GM18868 (cell line): ENCODE data around the gene CARD14.
"Not testable (repeated sequence)": the region's sequence is repeated elsewhere in the genome, so short reads cannot be mapped to it uniquely, and the experiment has no call there.

ENCODE experiments used
- ATAC-seq: cut with Tn5 transposase; IDR thresholded peaks from one replicate; pipeline ENCODE4 v1.9.1; 2021; ENCODE audit warnings: mild to moderate bottlenecking, moderate library complexity; ENCODE audit not compliant: unreplicated experiment

The CARD14 gene

DNA sequence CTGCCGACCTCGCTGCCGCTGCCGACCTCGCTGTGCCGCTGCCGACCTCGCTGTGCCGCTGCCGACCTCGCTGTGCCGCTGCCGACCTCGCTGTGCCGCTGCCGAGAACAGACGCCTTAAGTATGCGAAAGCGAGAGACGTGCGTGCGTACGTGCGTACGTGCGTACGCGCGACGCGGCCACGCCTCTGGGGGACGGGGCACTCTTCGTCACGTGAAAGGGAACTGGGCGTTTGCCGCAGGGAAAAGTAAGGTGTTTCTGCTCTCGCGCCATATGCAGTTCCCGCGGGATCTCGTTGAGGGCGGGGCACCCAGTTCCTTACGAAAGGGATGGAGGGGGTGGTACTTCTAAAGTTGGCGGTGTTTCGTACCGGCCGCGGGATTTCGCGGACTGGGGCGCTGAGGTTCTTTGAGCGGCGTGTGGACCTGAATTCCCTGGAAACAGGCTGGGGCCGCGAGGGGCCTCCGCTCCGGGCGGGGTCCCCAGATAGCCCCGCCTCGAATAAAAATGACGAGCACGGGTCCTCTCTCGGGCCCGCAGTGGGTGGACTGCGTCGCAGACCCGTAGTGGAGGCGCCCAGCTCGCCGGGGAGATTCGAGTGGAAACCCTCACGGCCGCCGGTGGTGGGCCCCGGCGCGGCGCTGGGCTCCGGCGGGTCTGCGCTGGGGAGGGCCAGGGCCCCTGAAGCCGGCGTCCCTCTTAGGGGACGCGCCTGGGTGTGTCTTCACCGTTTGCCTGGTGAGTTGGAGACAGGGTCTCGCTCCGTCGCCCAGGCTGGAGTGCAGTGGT, 22.6 kb upstream of the CARD14 start, which contains the start of gene EIF4A3:
Gene EIF4A3, minus strand, starts transcription at position 94 of the 788 bp plus-strand sequence. CDS start 167 bp downstream, outside the sequence.
- peak; percentile 88 for ATAC-seq

DNA sequence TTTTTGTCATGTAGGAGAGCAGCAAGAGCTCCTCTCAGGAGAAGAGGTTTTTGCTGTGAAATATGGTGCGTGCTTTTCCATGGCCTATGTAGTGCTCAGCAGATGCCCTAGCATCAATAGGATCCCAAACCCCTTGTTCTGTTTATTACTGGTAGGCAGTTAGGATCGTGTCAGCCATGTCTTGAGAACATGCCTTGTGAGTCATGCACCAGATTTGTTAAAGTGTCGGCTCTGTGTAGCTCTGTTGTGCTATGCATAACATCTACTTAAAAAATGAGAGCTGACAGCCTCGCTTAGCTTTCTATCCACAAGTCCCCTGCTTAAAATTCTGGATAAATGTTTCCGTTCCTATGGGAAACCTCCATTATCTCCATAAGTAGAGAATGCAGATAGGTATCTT, 18.5 kb upstream of the CARD14 start:
- no peak for ATAC-seq

DNA sequence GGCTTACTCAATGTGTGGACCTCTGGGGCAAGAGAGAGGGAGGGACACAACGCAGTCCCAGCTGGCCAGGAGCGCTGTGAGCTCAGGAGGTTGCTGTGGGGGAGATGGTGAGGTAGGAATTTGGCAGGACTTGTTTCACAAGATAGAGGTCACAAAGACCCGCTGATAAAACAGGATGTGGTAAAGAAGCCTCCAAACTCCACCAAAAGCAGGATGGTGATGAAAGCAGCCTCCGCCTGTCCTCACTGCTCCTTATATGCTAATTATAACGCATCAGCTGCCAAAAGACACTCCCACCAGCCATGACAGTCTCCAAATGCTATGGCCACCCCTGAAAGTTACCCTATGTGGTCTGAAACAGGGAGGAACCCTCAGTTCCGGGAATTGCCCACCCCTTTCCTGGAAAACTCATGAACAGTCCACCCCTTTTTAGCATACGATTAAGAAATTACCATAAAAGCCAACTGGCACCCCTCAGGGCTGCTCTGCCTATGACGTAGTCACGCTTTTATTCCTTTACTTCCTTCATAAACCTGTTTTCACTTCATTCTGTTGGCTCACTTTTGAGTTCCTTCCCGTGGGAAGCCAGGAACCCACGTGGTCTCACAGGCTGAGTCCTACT, 17.6 kb upstream of the CARD14 start:
- no peak for ATAC-seq

DNA sequence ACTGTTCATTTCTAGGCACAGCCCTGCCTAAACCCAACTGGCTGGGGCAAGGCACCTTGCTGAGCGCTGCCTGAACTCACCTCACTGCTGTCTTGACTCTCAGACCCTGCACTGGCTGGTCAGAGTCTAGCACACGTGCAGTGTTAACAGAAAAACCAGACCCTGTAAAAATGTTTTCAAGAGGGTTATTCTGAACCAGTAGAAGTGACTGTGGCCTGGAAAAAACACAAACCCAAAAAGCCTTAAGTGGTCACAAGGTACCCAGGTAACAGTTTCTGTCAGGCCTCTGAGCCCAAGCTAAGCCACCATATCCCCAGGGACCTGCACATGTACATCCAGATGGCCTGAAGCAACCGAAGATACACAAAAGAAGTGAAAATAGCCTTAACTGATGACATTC, 16.8 kb upstream of the CARD14 start:
- peak; percentile 48 for ATAC-seq

DNA sequence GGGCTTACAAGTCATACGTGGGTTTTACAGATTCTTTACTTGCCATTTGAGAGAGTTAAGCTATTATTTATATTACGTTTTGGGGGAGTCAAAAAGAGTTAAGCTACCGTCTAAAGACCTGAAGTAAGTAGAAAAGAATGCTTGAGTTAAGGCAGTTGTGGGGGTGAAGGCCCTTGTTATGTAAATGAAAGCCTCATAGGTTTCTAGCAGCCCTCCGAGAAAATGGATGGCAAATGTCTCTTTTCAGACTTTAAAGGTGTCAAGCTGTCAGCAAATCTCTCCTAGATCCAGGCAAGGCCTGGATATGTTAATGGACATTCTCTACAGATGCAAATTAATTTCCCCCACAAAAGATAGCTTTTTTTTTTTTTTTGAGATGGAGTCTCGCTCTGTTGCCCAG, 15.7 kb upstream of the CARD14 start:
- no peak for ATAC-seq

DNA sequence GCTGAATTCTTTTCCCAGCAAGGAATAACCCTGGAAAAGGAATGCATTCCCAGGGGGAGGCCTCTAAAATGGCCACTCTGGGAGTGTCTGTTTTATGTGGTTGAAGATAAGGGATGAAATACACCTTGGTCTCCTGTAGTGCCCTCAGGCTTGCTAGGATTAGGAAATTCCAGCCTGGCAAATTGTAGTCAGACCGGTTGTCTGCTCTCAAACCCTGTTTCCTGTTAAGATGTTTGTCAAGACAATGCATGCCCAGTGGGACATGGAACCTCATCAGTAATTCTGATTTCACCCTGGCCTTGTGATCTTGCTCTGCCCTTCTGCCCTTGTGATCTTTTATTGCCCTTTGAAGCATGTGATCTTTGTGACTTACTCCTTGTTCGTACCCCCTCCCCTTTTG, 14.2 kb upstream of the CARD14 start:
- ATAC-seq = not testable (repeated sequence)

DNA sequence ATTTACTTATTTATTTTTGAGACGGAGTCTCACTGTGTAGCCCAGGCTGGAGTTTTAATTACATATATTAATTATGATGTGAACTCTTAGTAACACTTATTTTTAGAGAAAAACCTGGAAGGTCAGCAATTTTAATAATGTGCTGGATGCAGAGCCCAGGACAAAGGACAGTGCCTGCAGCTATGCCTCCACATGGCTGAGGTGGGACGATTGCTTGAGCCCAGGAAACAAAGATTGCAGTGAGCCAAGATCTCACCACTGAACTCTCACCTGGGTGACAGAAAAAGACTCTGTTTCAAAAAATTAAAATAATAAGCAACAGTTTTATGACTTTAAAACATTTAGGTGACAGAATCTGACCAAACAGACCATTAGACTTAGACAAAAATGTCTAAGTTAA, 11.0 kb upstream of the CARD14 start:
- no peak for ATAC-seq

DNA sequence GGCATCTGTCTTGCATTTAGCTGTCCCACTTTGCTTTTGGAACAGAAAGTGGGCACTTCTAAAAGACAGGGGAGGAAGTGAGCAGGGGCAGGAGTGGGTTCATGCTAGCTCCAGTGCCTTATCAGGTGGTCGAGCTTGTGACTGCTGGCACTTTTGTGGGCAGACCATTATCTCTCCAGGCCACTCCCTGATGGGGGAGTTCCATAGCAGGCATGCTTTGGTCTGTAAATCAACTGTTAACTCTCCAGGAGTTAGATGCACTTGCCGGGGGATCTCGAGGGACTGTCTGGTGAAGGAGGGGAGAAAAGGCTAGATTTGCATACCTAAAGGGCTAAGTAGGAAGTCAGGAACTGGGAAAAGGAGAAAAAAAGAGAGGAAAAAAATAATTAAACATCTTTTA, 9.3 kb upstream of the CARD14 start:
- no peak for ATAC-seq

DNA sequence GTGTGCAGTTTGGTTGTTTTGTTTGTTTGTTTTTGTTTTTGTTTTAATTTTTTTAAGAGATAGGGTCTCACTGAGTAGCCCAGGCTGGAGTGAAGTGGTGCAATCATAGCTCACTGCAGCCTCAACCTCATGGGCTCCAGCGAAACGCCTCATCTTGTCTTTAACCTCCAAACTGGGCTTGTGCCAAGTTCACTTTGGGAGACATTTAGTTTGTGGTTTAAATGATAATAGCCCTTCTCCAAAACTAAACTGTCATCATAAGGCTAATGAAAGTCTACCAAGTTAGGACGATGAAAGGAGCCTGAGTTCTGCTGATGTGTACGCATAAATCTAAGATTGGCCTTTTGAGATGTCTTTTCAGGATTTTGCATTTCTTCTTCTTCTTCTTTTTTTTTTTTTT, 6.5 kb upstream of the CARD14 start:
- ATAC-seq = no peak

DNA sequence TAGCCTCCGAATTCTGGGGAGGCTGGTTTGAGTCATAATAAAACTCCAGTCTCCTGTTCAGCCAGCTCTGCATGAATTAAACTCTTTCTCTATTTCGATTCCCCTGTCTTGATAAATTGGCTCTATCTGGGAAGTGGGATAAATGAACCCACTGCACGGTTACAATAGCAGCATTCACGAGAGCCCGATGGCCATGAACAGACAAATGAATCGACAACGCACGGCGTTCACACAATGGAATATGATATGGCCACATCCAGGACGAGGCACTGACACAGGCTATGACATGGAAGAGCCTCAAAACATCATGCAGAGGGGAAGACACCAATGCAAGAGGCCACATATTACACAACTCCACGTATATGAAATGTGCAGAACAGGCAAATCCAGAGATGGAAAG, 5.6 kb upstream of the CARD14 start:
- ATAC-seq = no peak

DNA sequence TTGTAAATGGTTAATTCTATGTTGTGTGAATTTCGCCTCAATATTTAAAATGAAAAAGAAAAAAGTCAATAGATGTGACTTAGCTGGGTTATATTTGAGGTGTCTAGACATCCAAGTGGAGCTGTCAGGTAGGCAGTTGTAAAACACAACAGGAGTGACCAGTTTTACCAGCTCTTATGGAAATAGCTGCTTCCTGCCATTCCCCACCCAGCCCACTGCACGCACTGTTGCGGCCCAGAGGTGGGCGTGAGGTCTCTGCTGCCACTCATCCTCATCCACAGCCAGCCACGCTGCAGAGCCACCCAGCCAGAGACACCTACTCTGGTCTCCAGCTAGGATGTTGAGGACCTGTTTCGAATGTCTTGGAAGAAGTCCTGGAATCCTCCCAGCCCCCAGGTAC, 3.4 kb upstream of the CARD14 start:
- ATAC-seq = no peak

DNA sequence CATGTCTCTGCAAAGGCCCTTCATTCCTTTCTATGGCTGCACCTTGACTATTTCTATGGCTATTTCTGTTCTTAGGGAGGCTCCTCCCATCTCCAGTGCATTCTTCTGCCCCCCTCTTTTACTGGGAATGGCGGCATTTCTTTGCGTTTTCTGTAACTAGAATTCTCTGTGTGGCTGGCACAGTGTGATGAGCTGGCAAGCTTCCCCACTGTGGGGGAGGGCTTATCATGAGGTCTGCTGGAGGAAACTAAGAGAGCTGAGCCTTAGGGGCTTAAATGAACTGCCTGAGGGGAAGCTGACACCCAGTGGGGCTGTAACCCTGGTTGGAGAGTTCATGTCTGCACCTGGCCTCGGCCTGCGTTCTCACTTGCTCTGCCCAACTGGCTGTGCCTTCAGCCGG, 1.5 kb upstream of the CARD14 start:
- no peak for ATAC-seq

DNA sequence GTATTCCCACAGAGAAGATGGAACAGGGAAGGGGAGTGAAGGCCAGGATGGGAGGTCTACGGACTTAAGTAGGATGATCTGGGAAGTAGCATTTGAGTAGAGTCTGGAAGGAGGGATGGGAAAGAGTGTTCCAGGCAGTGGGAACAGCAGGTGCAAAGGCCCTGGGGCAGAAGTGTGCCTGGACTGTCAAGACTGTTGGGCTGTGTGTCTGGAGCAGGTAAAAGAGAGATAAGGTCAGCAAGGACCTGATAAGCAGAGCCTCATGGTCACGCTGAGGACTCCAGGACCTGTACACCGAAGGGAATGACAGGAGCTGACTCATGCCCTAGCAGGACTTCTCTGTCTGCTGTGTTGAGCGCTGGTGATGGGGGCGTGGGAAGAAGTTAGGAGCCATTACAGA, 723 bp upstream of the CARD14 start:
- no peak for ATAC-seq

DNA sequence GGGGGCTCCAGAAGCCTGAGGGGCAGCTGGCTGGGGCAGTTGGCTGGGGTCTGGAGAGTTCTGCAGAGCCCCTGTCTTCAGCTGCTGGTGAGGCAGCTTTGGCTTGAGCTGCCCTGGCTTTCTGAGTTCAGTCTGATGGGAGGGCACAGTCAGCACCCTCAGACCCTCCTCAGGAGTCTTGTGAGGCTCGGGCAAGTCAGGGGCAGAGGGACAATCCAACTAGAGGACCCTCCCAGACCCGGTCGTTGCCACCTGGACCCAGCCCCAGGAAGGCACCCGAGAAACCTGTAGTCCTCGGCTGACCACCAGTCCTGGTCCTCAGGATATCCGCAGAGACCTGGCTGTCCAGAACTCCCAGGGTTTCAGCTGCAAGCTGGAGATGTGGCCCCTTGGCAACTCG, 1.9 kb downstream of the CARD14 start:
- ATAC-seq = no peak

DNA sequence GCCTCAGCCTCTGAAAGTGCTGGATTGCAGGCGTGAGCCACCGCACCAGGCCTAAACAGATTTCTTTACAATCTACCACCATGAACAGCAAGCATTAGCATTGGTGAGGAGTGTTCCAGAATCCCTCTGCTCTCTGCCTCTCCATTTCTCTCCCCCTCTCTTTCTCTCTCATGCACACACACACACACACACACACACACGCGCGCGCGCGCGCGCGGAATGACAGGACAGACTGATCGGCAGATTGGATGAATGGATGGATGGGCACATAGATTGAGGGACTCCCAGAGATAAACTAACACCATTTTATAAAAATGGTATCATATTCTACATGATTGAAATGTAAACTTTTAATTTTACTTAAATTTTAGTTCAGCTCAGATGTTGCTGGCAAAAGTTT, 3.3 kb downstream of the CARD14 start:
- ATAC-seq = no peak

DNA sequence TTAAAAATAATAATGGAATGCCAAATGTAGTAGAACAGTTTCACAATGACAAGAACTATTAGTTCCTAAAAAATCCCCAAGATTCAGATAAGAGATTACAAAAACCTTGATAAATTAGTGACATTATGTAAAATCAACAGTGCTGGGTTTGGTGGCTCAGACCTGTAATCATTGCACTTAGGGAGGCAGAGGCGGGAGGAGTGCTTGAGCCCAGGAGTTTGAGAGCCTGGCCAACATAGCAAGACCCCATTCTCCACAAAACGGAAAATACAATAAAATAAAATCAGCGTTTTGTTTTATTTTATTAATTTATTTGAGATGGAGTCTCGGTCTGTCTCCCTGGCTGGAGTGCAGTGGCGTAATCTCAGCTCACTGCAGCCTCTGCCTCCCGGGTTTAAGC, 4.1 kb downstream of the CARD14 start:
- ATAC-seq = no peak

DNA sequence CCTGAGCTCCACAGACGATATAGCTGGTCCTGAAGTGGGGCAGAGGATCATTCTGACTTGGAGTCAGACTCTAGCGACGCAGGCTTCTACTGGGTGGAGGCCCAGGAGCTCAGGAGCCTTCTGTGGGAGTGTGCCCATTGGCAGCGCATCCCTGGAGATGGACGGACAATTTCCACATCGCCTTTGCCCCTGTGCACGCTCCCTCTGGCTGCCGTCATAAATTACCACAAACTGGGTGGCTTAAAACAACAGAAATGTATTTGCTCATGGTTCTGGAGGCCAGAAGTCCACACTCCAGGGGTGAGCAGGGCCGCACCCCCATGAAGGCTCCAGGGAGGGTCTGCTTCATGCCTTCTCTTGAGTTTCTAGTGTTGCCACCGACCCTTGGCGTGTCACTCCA, 6.9 kb downstream of the CARD14 start:
- ATAC-seq = no peak

DNA sequence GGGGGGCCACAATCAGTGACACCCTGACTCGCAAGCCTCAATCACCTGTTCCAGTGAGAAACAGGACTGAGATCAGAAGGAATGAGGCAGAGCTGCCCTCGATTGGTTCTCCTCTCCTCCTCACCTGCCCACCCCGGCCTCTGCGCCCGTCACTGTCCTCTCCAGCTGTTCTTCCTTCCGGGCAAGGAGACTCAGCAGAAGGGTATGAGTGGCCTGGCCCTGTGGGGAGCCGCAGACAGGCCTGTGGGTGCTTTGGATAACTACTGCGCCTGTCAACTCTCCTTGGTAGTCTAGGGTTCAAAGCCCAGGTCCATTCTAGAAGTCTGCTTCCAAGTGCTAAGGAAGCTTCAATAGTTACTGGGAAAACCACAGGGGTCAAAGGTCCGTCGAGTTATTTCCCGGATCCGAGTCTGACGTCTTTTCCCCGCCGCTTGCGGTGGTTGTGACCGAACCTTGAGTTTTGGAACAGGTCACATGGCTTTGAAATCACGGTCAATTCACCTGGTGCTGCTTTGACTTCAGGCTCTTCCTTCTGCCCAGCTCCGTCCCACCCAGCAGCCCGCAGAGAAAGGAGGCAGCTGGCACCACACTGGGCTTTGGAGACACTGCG, 8.3 kb downstream of the CARD14 start:
- ATAC-seq = no peak

DNA sequence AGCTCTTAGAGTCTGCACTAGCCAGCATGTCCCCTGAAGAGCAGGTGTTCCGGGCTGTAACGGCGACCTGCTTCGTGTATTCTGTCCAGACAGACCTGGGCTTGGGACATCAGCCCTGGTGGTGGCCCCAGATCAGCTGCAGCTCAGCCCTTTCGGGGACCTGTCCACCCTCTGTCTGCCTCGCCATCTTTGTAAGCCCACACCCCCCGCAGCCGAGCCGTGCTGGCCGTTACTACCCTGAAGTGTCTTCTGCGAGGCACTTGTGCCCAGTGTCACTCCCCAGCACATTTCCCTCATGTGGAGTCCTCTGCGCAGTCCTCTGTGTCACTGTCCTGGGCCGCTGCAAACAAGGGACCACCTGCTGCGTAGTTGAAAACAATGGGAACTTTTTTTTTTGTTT, 10.4 kb downstream of the CARD14 start:
- ATAC-seq = no peak

DNA sequence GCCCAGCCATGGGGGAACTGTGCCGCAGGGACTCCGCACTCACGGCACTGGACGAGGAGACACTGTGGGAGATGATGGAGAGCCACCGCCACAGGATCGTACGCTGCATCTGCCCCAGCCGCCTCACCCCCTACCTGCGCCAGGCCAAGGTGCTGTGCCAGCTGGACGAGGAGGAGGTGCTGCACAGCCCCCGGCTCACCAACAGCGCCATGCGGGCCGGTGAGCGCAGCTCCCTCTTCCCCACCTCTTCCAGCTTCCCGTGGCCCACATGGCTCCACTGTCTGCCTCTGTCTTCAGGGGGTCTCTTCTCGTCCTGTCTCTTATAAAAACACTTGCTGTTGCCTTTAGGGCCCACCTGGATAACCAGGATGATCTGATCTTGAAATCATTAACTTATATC, 11.6 kb downstream of the CARD14 start:
- ATAC-seq = no peak

DNA sequence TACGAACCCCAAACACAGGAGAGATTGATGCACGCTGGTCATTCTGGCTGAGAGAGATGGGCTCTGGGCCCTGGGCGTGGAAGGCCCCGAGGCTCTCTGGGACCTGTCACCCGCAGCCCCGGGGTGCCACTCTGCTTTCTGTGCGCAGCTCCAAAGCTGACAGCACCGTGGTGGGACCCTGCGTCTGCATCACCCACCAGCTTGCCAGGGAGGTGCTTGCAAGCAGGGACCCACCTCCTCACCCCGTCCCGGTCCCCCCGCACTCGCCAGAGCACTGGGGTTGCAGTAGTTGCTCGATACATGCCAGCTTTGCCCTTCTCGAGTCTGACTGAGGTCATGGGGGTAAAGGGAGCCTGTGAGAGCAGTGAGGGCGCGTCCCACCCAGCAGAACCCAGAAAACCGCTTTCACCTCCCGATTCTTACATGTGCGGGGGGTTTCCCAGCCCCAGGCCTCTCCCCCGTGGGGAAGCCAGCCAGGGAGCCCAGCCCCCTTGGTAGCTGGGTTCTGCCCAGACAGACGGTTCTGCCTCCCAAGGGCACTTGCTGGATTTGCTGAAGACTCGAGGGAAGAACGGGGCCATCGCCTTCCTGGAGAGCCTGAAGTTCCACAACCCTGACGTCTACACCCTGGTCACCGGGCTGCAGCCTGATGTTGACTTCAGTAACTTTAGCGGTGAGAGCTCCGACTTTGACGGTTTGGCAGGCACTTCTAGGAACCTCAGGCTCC, 12.5 kb downstream of the CARD14 start:
- no peak for ATAC-seq

DNA sequence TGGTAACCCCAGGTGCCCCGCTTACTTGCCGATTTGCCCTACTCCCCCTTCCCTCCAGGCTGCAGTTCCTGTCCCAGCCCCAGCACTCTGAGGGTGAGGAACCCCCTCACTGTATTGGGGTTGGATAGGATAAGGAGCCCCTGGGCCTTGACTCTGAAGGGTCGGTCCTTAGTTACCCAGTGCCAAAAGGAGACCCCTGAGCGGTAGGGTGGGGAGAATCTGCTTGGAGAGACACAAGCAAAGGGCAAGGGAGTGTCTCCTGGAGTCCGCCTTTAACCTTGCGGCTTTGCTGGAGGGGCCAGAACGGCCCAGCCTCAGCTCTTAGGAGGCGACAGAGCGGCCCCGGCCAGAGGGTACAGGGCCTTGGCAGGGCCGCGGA, 13.0 kb downstream of the CARD14 start:
- no peak for ATAC-seq
